ENCODE data around the gene CNTN4.

GRCh38 chr3:2334921-2335320 lies 236.3 kb downstream of the CNTN4 start:
- TF ChIP-seq, protein P1, sequence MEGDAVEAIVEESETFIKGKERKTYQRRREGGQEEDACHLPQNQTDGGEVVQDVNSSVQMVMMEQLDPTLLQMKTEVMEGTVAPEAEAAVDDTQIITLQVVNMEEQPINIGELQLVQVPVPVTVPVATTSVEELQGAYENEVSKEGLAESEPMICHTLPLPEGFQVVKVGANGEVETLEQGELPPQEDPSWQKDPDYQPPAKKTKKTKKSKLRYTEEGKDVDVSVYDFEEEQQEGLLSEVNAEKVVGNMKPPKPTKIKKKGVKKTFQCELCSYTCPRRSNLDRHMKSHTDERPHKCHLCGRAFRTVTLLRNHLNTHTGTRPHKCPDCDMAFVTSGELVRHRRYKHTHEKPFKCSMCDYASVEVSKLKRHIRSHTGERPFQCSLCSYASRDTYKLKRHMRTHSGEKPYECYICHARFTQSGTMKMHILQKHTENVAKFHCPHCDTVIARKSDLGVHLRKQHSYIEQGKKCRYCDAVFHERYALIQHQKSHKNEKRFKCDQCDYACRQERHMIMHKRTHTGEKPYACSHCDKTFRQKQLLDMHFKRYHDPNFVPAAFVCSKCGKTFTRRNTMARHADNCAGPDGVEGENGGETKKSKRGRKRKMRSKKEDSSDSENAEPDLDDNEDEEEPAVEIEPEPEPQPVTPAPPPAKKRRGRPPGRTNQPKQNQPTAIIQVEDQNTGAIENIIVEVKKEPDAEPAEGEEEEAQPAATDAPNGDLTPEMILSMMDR (IDR thresholded peaks at IDR 0.05): no peak
- no peak for TF ChIP-seq POLR2A (IDR thresholded peaks at IDR 0.05)
